HG03103 (cell line): ENCODE measurements around the gene SNX32.
A peak's percentile ranks its signal among the peaks of the same experiment; 100 is the strongest.

Experiments used
- ATAC-seq: cut with Tn5 transposase; IDR thresholded peaks from one replicate; pipeline ENCODE4 v1.9.1; 2021; ENCODE audit warnings: low read depth; ENCODE audit not compliant: unreplicated experiment

SNX32 gene

DNA sequence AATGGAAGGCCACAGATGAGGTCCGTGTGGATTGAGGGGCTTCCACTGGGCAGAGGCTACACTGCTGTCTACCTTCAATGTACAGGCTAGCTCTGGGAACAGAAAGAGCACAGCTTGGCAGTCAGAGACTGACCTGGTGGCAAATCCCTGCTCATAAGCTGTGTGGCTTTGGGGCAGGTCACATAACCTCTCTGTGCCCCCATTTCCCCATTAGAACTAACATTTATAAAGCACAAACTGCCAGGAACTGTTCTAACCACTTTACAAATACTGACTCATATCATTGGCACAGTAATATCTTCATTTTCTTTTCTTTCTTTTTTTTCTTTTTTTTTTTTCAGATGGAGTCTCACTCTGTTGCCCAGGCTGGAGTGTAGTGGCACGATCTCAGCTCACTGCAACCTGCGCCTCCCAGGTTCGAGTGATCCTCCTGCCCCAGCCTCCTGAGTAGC is 63.3 kb downstream of the SNX32 start:
- no peak for ATAC-seq

DNA sequence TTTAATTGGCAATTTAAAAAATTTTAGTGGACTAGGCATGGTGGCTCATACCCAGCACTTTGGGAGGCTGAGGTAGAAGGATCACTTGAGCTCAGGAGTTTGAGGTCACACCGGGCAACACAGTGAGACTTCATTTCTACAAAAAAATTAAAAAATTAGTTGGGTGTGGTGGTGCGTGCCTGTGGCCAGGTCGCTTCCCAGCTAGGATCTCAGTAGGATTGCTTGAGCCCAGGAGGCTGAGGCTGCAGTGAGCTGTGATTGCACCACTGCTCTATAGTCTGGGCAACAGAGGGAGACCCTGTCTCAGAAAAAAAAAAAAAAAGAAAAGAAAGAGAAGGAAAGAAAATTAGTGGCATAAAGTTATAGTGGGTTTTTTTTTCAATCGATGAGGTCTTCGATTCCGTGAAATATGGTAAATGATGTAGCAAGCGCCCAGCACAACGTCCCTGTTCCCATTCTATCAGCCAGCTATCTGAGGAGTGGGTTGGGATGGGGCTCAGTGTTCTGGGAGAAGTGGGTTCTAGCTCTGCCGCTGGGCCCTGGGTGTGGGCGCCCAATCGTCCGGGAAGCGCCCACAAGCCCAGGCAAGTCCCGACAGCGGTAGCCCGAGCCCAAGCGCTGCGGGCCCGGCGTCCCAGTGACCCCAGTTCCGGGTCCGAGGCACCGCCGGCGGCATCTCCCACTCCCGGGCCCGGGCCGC is 65.0 kb downstream of the SNX32 start:
- ATAC-seq: no peak

DNA sequence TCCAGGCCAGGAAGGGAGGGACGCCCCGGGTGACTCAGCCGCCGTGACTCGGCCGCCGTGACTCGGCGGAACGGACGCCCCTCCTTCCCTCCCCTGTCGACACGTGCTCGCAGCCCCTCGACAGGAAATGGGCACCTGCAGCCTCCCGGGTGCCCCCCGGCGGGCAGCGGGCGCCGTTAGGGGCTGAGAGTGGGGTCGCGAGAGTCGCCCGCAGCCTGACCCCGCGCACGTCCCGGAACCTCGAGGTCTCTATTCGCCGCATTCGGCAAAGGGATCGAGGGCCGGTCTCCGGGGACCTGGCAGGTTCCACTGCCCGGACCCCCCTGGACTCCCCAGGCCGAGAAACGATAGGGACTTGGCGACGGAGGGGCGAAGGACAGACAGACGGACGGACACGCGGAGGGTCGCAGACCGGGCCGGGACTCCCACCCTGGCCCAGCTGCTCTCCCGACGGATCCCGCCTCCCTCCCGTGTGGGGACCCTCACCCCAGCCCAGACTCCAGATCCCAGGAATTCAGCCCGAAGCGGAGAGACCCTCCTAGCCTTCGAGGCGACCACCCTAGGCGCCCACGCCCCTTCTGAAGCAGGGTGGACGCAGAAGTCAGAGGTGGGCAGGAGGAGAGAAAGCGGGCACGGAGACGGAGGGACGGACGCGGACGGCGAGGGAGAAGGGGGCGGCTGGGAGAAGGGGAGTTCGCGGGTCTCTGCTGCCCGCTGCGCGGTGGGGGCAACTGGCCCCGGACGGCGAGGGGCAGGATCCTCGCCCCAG is 65.8 kb downstream of the SNX32 start:
- no peak for ATAC-seq

DNA sequence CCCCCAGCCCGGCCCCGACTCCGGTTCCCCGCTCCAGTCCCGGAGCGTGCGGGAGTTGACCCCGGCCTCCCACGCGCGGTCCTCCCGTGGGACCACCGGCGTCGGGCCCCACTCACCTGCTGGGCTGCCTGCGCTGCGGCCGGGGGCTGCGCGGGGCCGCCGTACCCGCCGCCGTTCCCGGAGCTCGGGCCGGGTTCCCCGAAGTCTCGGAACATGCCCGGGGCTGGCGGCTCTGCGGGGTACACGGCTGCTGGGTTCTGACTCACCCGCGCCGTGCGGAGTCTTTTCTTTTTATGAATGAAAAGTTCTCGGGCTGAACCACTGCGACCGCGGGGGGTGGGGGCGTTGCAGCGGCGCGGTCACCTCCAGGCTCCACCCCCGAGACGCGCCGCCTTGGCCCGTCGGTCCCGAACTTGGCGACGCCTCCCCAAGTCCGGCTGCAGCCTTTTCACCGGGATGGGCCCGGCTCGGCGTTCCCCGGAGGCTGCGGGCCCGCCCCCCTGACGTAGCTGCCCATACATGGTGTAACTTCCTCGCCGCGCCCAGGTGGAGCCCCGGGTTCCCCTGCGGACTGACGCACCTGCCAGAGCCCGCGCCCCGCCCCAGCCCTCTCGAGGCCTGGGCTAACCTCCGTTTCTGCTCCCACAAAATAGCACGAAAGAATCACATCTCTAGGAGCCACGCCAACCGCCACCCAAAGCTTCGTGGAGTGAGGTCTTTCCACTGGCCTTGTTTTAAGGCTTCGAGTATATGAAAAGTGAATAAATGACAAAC is 66.5 kb downstream of the SNX32 start, which contains the start of gene FOSL1:
TSS of gene FOSL1 (minus strand) at position 264 of the 774 bp plus-strand sequence. CDS start at position 215, 49 bp downstream.
- peak; percentile 43 for ATAC-seq

DNA sequence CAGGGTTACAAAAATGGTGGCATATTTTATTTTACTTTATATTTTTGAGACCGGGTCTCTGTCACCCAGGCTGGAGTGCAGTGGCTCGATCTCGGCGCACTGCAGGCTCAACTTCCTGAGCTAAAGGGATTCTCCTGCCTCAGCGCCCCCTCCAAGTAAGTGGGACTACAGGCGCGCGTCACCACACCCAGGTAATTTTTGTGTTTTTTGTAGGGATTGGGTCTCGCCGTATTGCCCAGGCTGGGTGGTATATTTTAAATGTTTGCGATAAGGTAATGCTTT is 67.1 kb downstream of the SNX32 start:
- no peak for ATAC-seq

DNA sequence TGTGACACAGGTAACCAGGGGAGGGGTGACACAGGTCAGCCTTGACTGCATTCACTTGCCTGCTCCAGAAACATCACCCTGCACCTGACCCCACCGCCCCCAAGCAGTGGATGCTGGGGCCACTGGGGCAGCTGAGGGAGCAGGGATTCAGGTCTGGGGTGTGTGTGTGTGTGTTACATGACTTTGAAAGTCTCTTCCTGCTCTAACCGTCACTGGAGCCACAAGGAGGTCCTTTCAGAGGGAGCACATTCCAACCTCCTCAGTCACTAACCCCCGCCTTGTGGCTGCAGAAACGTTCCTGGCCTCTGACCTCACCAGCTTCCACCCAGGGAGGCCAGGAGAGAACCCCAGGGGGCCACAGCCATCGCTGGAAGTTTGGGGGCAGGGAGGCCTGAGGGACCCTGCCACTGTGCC is 69.3 kb downstream of the SNX32 start:
- ATAC-seq: no peak
